A673 (cell line): ENCODE data around the gene SNAP25. TPM values are rescaled to one million over a fixed set of nuclear protein-coding genes. Genes with fewer than 3 reads are reported as not detected.
A peak's percentile ranks its signal among the peaks of the same experiment; 100 is the strongest.

Source experiments
- BruUV-seq: library from RNA; stranded (reverse); fragments of 400-500 nt; replicated peaks from 2 replicates; lab custom pipeline; 2021; lab: Mats Ljungman, UMichigan
- CTCF ChIA-PET: fragments of 300-600 bp; sonication (Branson Sonifier 250); formaldehyde crosslinking; loops from one replicate; lab custom pipeline; 2022; ENCODE audit warnings: antibody characterized with exemption; lab: Charles Lee
- POLR2A ChIA-PET: fragments of 300-600 bp; sonication (Branson Sonifier 250); formaldehyde crosslinking; loops from one replicate; lab custom pipeline; 2022; ENCODE audit warnings: antibody characterized with exemption; ENCODE audit not compliant: low non-redundant PET; lab: Charles Lee
- DNase-seq: peaks from one replicate; pipeline ENCODE4 v3.0.0-alpha.2; 2015; ENCODE audit warnings: low spot score
- H3K27ac ChIP-seq: fragments of 200-600 bp; sonication (generic); 2 replicates; pipeline ENCODE4 v1.5.1; 2016; ENCODE audit warnings: mixed run types, low read depth, mild to moderate bottlenecking, mixed read lengths, antibody characterized with exemption, low read length; ENCODE audit not compliant: poor library complexity, severe bottlenecking
- H3K27me3 ChIP-seq: fragments of 200-600 bp; sonication (generic); replicated peaks from 2 replicates; pipeline ENCODE4 v1.6.1; 2017; ENCODE audit warnings: mixed run types, low read depth, mild to moderate bottlenecking, mixed read lengths, antibody characterized with exemption, low read length; ENCODE audit not compliant: insufficient read depth, poor library complexity
- H3K36me3 ChIP-seq: fragments of 200-600 bp; sonication (generic); 2 replicates; pipeline ENCODE4 v1.6.1; 2016; ENCODE audit warnings: mixed run types, mild to moderate bottlenecking, mixed read lengths, antibody characterized with exemption, low read length; ENCODE audit not compliant: insufficient read depth, poor library complexity, severe bottlenecking
- H3K4me1 ChIP-seq: fragments of 200-600 bp; sonication (generic); 2 replicates; pipeline ENCODE4 v1.6.1; 2017; ENCODE audit warnings: mixed run types, mild to moderate bottlenecking, mixed read lengths, antibody characterized with exemption, low read length; ENCODE audit not compliant: insufficient read depth, poor library complexity, severe bottlenecking
- H3K4me3 ChIP-seq: fragments of 200-600 bp; sonication (generic); 2 replicates; pipeline ENCODE4 v1.5.1; 2016; ENCODE audit warnings: low read depth, mixed run types, mild to moderate bottlenecking, mixed read lengths, low read length; ENCODE audit not compliant: poor library complexity, severe bottlenecking
- H3K9me3 ChIP-seq: fragments of 200-600 bp; sonication (generic); 2 replicates; pipeline ENCODE4 v1.6.1; 2016; ENCODE audit warnings: mixed run types, low read depth, mild to moderate bottlenecking, mixed read lengths, antibody characterized with exemption, low read length; ENCODE audit not compliant: poor library complexity, severe bottlenecking
- CTCF ChIP-seq: fragments of 300-800, 200-600 bp; sonication (generic); conservative IDR thresholded peaks from 2 replicates; pipeline ENCODE4 v1.5.1; 2017; ENCODE audit warnings: low read depth, mild to moderate bottlenecking, antibody characterized with exemption, low read length, moderate library complexity, mixed read lengths
- EZH2 ChIP-seq: fragments of 200-600 bp; sonication (generic); IDR thresholded peaks from 2 replicates; pipeline ENCODE4 v1.6.1; 2017; ENCODE audit warnings: borderline replicate concordance, low read depth, mild to moderate bottlenecking, mixed read lengths, antibody characterized with exemption, low read length; ENCODE audit not compliant: poor library complexity, severe bottlenecking
- intact Hi-C: fragments of 100-400 bp; cut with micrococcal nuclease; formaldehyde crosslinking; loops from one replicate; pipeline ENCODE4 v1.10.0; 2022; ENCODE audit not compliant: unreplicated experiment
- total RNA-seq: library from RNA; stranded (reverse); gene quantifications from 2 replicates; pipeline ENCODE4 v1.2.3, GENCODE V29; 2021

SNAP25 gene
- total RNA-seq, 1 experiment from 2014 or later, result 5.8 TPM

- H3K4me1 ChIP-seq, result peaks cover 5% of the 10 kb centered on the region
Measured at GRCh38 chr20:10321138-10321717, 102.6 kb downstream of the SNAP25 start.

GRCh38 chr20:10322073-10323012, 103.7 kb downstream of the SNAP25 start:
- peak; percentile 65 for DNase-seq
- Histone ChIP-seq H3K27me3 (no peaks in the 10 kb centered on the region), H3K36me3 (no peaks in the 10 kb centered on the region), H3K27ac (no peak overlapping the region), H3K4me3 (no peak overlapping the region), H3K4me1 (peaks cover 5% of the 10 kb centered on the region), H3K9me3 (no peaks in the 10 kb centered on the region)
- ChIA-PET POLR2A (no interaction called here), CTCF (no interaction called here)
- BruUV-seq, result no TSS peak
- TF ChIP-seq CTCF, result no peak
- TF ChIP-seq EZH2, result no peak
- intact Hi-C loops, result no loop called here

More at GRCh38 chr20:10321138-10321717, 102.6 kb downstream of the SNAP25 start:
- ChIA-PET CTCF (no interaction called here), POLR2A (interaction anchor here (0.6 kb wide), 1 partner anchor 400 kb away, joined by 3 read pairs; no protein-coding TSS in a partner anchor)
- Histone ChIP-seq H3K4me3 (no peak overlapping the region), H3K9me3 (no peaks in the 10 kb centered on the region), H3K27ac (no peak overlapping the region), H3K36me3 (no peaks in the 10 kb centered on the region), H3K27me3 (no peaks in the 10 kb centered on the region)
- DNase-seq, result no peak
- BruUV-seq, result no TSS peak
- no peak for TF ChIP-seq EZH2
- TF ChIP-seq CTCF, result no peak
- intact Hi-C loops, result no loop called here

GRCh38 chr20:10323729-10324128, 105.1 kb downstream of the SNAP25 start:
- Histone ChIP-seq H3K9me3 (no peaks in the 10 kb centered on the region), H3K4me3 (no peak overlapping the region), H3K4me1 (peaks cover 5% of the 10 kb centered on the region), H3K27ac (no peak overlapping the region), H3K36me3 (no peaks in the 10 kb centered on the region), H3K27me3 (no peaks in the 10 kb centered on the region)
- TF ChIP-seq CTCF (no peak), EZH2 (no peak)
- intact Hi-C loops, result no loop called here
- no TSS peak for BruUV-seq
- no peak for DNase-seq
- POLR2A ChIA-PET, result no interaction called here
- CTCF ChIA-PET, result no interaction called here
